IPS-NIHi7 (cell line): Measurements from ENCODE around the gene FUT8.
"Not testable (repeated sequence)": the region's sequence is repeated elsewhere in the genome, so short reads cannot be mapped to it uniquely, and the experiment has no call there.

ENCODE experiments used
- DNase-seq: peaks from one replicate; pipeline ENCODE4 v3.0.0; 2012; ENCODE audit warnings: mixed read lengths; ENCODE audit errors: extremely low spot score

The FUT8 gene

GRCh38 chr14:65622703-65623102 lies 210.2 kb downstream of the FUT8 start:
- peak; percentile 15 for DNase-seq

- DNase-seq: no peak
These were observed 211.2 kb downstream of the FUT8 start for GRCh38 chr14:65623759-65624158.

- DNase-seq: no peak
These were observed 214.8 kb downstream of the FUT8 start for GRCh38 chr14:65627315-65627714.

GRCh38 chr14:65628664-65629063 lies 216.1 kb downstream of the FUT8 start:
- DNase-seq: no peak

GRCh38 chr14:65631040-65631439 lies 218.5 kb downstream of the FUT8 start:
- DNase-seq: no peak

- DNase-seq: no peak
These were observed 220.0 kb downstream of the FUT8 start for GRCh38 chr14:65632487-65632886.

GRCh38 chr14:65633666-65634065 lies 221.1 kb downstream of the FUT8 start:
- not testable (repeated sequence) for DNase-seq

GRCh38 chr14:65637780-65638179 lies 225.2 kb downstream of the FUT8 start:
- DNase-seq: no peak

GRCh38 chr14:65639216-65639615 lies 226.7 kb downstream of the FUT8 start:
- no peak for DNase-seq

GRCh38 chr14:65650826-65651225 lies 238.3 kb downstream of the FUT8 start:
- no peak for DNase-seq

- no peak for DNase-seq
These were observed 244.0 kb downstream of the FUT8 start for GRCh38 chr14:65656554-65656953.

- DNase-seq: no peak
These were observed 245.7 kb downstream of the FUT8 start for GRCh38 chr14:65658202-65658601.

GRCh38 chr14:65661865-65662264 lies 249.3 kb downstream of the FUT8 start:
- DNase-seq: no peak

- no peak for DNase-seq
These were observed 251.9 kb downstream of the FUT8 start for GRCh38 chr14:65664436-65664835.

GRCh38 chr14:65676361-65677014 lies 264.0 kb downstream of the FUT8 start:
- DNase-seq: no peak

- DNase-seq: no peak
These were observed 273.0 kb downstream of the FUT8 start for GRCh38 chr14:65685572-65685971.

GRCh38 chr14:65686761-65687160 lies 274.2 kb downstream of the FUT8 start:
- DNase-seq: no peak

- DNase-seq: no peak
These were observed 276.5 kb downstream of the FUT8 start for GRCh38 chr14:65689070-65689469.

GRCh38 chr14:65692566-65692965 lies 280.0 kb downstream of the FUT8 start:
- DNase-seq: not testable (repeated sequence)

- no peak for DNase-seq
These were observed 284.3 kb downstream of the FUT8 start for GRCh38 chr14:65696801-65697200.

GRCh38 chr14:65703521-65703920 lies 291.0 kb downstream of the FUT8 start:
- DNase-seq: no peak

GRCh38 chr14:65703996-65704395 lies 291.5 kb downstream of the FUT8 start:
- DNase-seq: no peak

- DNase-seq: no peak
These were observed 291.9 kb downstream of the FUT8 start for GRCh38 chr14:65704437-65704836.

GRCh38 chr14:65704850-65705249 lies 292.3 kb downstream of the FUT8 start:
- DNase-seq: no peak
